Measurements from ENCODE around the gene ARHGAP6.

DNA sequence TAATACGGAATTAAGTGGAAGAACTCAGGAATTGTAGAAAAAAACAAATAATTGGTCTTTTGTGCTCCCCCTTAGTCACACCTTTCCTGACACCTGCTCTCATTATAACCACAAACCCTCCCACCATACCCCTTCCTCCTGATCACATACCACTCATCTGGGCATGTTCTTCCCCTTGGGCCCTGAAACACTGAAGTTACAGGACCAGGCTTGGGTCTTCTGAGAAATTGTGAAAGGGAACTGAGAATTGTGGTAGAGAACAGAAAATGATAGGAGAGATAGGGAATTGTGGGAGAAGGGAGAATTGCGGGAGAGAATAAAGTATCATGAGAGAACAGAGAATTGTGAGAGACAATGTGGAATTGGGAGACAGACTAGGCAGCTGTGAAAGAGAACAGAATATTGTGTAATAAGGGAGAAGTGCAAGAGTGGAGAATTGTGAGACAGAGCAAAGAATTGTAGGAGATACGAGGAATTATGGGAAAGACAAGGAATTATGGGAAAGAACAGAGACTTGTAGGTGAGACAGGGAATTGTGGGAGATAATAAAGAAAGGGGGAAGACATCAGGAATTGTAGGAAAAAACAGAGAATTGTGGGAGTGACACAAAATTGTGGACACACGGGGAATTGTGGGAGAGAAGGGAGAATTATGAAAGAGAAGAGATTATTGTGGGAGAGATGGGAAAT lies 557.3 kb downstream of the ARHGAP6 start:
- TF ChIP-seq ZFP30 (CRISPR knock-in tag; IDR thresholded peaks at IDR 0.05) (no peak), PPARA (CRISPR knock-in tag; IDR thresholded peaks at IDR 0.05; ENCODE audit: borderline replicate concordance) (no peak)
